Endothelial cell of umbilical vein (primary cell): Measurements from ENCODE around the gene CELA1. TPM values are rescaled to one million over a fixed set of nuclear protein-coding genes. Genes with fewer than 3 reads are reported as not detected.

Source experiments
- BruUV-seq: library from RNA; stranded (reverse); fragments of 400-500 nt; replicated peaks from 2 replicates; lab custom pipeline; 2021; lab: Mats Ljungman, UMichigan
- CTCF ChIA-PET: fragments of 300-600, 350-600 bp; sonication (Branson Sonifier 250); formaldehyde crosslinking; loops from one replicate; lab custom pipeline; 2021; ENCODE audit warnings: antibody characterized with exemption, inconsistent platforms; lab: Charles Lee
- POLR2A ChIA-PET: fragments of 300-600, 350-600 bp; sonication (Branson Sonifier 250); formaldehyde crosslinking; loops from one replicate; lab custom pipeline; 2021; ENCODE audit warnings: antibody characterized with exemption, inconsistent platforms; lab: Charles Lee
- DNase-seq: peaks from one replicate; pipeline ENCODE4 v3.0.0-alpha.2; 2011; ENCODE audit warnings: low read depth, low spot score
- FAIRE-seq: peaks from 2 replicates; lab custom pipeline; 2011; peaks lifted over from hg19 to GRCh38; lab: Jason Lieb, UNC
- H2AFZ ChIP-seq: 2 replicates; pipeline ENCODE4 v1.6.0; 2012; ENCODE audit warnings: low read depth, low read length, control low read depth, inconsistent platforms
- H3K27ac ChIP-seq: 2 replicates; pipeline ENCODE4 v1.5.1; 2011; ENCODE audit warnings: low read depth, mild to moderate bottlenecking, control low read depth, low read length, moderate library complexity; ENCODE audit not compliant: insufficient read depth
- H3K27me3 ChIP-seq, 2 experiments: 2 replicates each; pipeline versions ENCODE4 v1.6.0 to v1.6.1; 2011; ENCODE audit warnings: low read length in 2 of 2, mixed read lengths in 1 of 2; ENCODE audit not compliant: control insufficient read depth in 2 of 2, insufficient read depth in 2 of 2
- H3K36me3 ChIP-seq, 2 experiments: 2 replicates in 1 of 2; 3 replicates in 1 of 2; pipeline ENCODE4 v1.5.1; 2011; ENCODE audit warnings: low read length in 2 of 2, mild to moderate bottlenecking in 1 of 2, moderate library complexity in 1 of 2; ENCODE audit not compliant: control insufficient read depth in 2 of 2, insufficient read depth in 2 of 2; ENCODE audit errors: extremely low read depth in 1 of 2
- H3K4me1 ChIP-seq: 3 replicates; pipeline ENCODE4 v1.5.1; 2011; ENCODE audit warnings: mild to moderate bottlenecking, low read length; ENCODE audit not compliant: control insufficient read depth, insufficient read depth; ENCODE audit errors: extremely low read depth
- H3K4me2 ChIP-seq: 2 replicates; pipeline ENCODE4 v1.6.1; 2011; ENCODE audit warnings: low read length, control low read depth, mixed read lengths; ENCODE audit not compliant: insufficient read depth
- H3K4me3 ChIP-seq, 3 experiments: fragments of 200-600 bp in 1 of 3; sonication (generic), shearing (Covaris generic) in 1 of 3; replicated peaks in 1 of 3; 2 replicates each; pipeline ENCODE4 v1.5.1; 2011 to 2016; ENCODE audit warnings: control low read depth in 3 of 3, low read length in 3 of 3, mild to moderate bottlenecking in 2 of 3, inconsistent platforms in 1 of 3, low read depth in 1 of 3, moderate library complexity in 1 of 3; ENCODE audit not compliant: insufficient read depth in 1 of 3
- H3K79me2 ChIP-seq: 2 replicates; pipeline ENCODE4 v1.6.0; 2012; ENCODE audit warnings: low read length, inconsistent platforms; ENCODE audit not compliant: control insufficient read depth, insufficient read depth
- H3K9ac ChIP-seq: replicated peaks from 2 replicates; pipeline ENCODE3; 2011; ENCODE audit warnings: low read length, control low read depth; ENCODE audit not compliant: insufficient read depth; ENCODE audit errors: extremely low read depth
- H3K9me1 ChIP-seq: replicated peaks from 3 replicates; pipeline ENCODE4 v1.6.0; 2011; ENCODE audit warnings: mild to moderate bottlenecking, low read length; ENCODE audit not compliant: control insufficient read depth, insufficient read depth; ENCODE audit errors: extremely low read depth
- H3K9me3 ChIP-seq: replicated peaks from 2 replicates; pipeline ENCODE4 v1.5.1; 2012; ENCODE audit warnings: low read length, inconsistent platforms; ENCODE audit not compliant: control insufficient read depth, insufficient read depth
- H4K20me1 ChIP-seq: replicated peaks from 2 replicates; pipeline ENCODE3; 2011; ENCODE audit warnings: mild to moderate bottlenecking, low read length; ENCODE audit not compliant: control insufficient read depth, insufficient read depth; ENCODE audit errors: extremely low read depth
- CTCF ChIP-seq, 2 donors: IDR thresholded peaks; 1 replicate in 1 of 2; 2 replicates in 1 of 2; pipeline ENCODE4 v1.5.1; 2011; ENCODE audit warnings: low read length in 2 of 2, mild to moderate bottlenecking in 2 of 2, moderate library complexity in 2 of 2, control low read depth in 1 of 2, inconsistent platforms in 1 of 2, low read depth in 1 of 2; ENCODE audit not compliant: insufficient read depth in 1 of 2; ENCODE audit errors: extremely low read depth in 1 of 2
- EZH2 ChIP-seq: IDR thresholded peaks from 2 replicates; pipeline ENCODE4 v1.6.1; 2012; ENCODE audit warnings: borderline replicate concordance, low read depth, mild to moderate bottlenecking, moderate library complexity, low read length, inconsistent platforms; ENCODE audit not compliant: severe bottlenecking
- FOS ChIP-seq: IDR thresholded peaks from 2 replicates; pipeline ENCODE4 v1.6.1; 2011; ENCODE audit warnings: mild to moderate bottlenecking, low read length, moderate library complexity, borderline replicate concordance; ENCODE audit not compliant: insufficient read depth
- GATA2 ChIP-seq: IDR thresholded peaks from 2 replicates; pipeline ENCODE4 v1.7.0; 2011; ENCODE audit warnings: low read depth, mild to moderate bottlenecking, moderate library complexity, mixed read lengths, low read length; ENCODE audit not compliant: insufficient read length, insufficient read depth
- JUN ChIP-seq: IDR thresholded peaks from 2 replicates; pipeline ENCODE4 v1.6.1; 2011; ENCODE audit warnings: borderline replicate concordance, low read depth; ENCODE audit not compliant: insufficient read length, insufficient read depth
- MAX ChIP-seq: IDR thresholded peaks from 2 replicates; pipeline ENCODE4 v1.6.1; 2011; ENCODE audit not compliant: insufficient read depth, insufficient read length
- MYC ChIP-seq: IDR thresholded peaks from one replicate; pipeline ENCODE4 v1.6.1; 2011; ENCODE audit warnings: mild to moderate bottlenecking, low read depth, low read length
- POLR2A ChIP-seq: IDR thresholded peaks from 2 replicates; pipeline ENCODE4 v1.6.1; 2012; ENCODE audit warnings: low read depth, mild to moderate bottlenecking, control low read depth, low read length
- POLR2AphosphoS5 ChIP-seq: IDR thresholded peaks from 2 replicates; pipeline ENCODE4 v1.6.1; 2012; ENCODE audit warnings: low read depth, mild to moderate bottlenecking, control low read depth, low read length, moderate library complexity; ENCODE audit not compliant: insufficient read depth
- dilution Hi-C: fragments of 300-500 bp; cut with MboI; formaldehyde crosslinking; loops from one replicate; pipeline ENCODE4 v1.15.0; 2019; ENCODE audit warnings: low sequenced_read_pairs; ENCODE audit not compliant: extremely low pct_ligation_motif_present
- intact Hi-C: fragments of 100-400 bp; cut with micrococcal nuclease; formaldehyde crosslinking; loops from one replicate; pipeline ENCODE4 v1.10.0; 2022
- polyA plus RNA-seq, 4 experiments: library from polyadenylated mRNA; depleted of rRNA in 3 of 4; stranded (reverse) in 3 of 4; unstranded in 1 of 4; fragments of >200 nt; gene quantifications; 2 replicates each; pipeline versions ENCODE4 v1.2.1 to v1.2.3, GENCODE V29; 2011 to 2012; ENCODE audit warnings: missing spikeins in 1 of 4
- total RNA-seq: library from RNA; stranded (reverse); gene quantifications from 2 replicates; pipeline ENCODE4 v1.2.3, GENCODE V29; 2021

The CELA1 gene
- total and polyA plus RNA-seq, 2 donors (not counting 3 experiments of a cell fraction or from before 2014, with no cell fraction given): not detected

GRCh38 chr12:51378749-51379148 lies 32.3 kb upstream of the CELA1 start:
- Histone ChIP-seq H3K9me3 (no peaks in the 10 kb centered on the region), H3K9ac (no peak overlapping the region), H3K4me3 (no peak overlapping the region), H3K4me2 (no peak overlapping the region), H3K9me1 (no peaks in the 10 kb centered on the region), H3K4me1 (peaks cover 14% of the 10 kb centered on the region), H4K20me1 (no peaks in the 10 kb centered on the region), H2AFZ (no peak overlapping the region), H3K27ac (no peak overlapping the region), H3K79me2 (no peaks in the 10 kb centered on the region), H3K36me3 (peaks cover 0 to 4% of the 10 kb centered on the region in 2 experiments), H3K27me3 (no peaks in the 10 kb centered on the region)
- ChIA-PET POLR2A (no interaction called here), CTCF (no interaction called here)
- FAIRE-seq (no peak), DNase-seq (no peak)
- dilution Hi-C loops (no loop called here), intact Hi-C loops (no loop called here)
- TF ChIP-seq MAX (no peak), FOS (no peak), EZH2 (no peak), POLR2AphosphoS5 (no peak), POLR2A (no peak), JUN (no peak), MYC (no peak), GATA2 (no peak), CTCF (IDR thresholded peaks at IDR 0.05; ENCODE audit: extremely low read depth in 1 of 2, insufficient read depth in 1 of 2, low read depth in 1 of 2, low read length in 2 of 2) (no peak)
- BruUV-seq: no TSS peak
